ENCODE data around the gene ECI2.

The ECI2 gene, protein sequence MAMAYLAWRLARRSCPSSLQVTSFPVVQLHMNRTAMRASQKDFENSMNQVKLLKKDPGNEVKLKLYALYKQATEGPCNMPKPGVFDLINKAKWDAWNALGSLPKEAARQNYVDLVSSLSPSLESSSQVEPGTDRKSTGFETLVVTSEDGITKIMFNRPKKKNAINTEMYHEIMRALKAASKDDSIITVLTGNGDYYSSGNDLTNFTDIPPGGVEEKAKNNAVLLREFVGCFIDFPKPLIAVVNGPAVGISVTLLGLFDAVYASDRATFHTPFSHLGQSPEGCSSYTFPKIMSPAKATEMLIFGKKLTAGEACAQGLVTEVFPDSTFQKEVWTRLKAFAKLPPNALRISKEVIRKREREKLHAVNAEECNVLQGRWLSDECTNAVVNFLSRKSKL

DNA sequence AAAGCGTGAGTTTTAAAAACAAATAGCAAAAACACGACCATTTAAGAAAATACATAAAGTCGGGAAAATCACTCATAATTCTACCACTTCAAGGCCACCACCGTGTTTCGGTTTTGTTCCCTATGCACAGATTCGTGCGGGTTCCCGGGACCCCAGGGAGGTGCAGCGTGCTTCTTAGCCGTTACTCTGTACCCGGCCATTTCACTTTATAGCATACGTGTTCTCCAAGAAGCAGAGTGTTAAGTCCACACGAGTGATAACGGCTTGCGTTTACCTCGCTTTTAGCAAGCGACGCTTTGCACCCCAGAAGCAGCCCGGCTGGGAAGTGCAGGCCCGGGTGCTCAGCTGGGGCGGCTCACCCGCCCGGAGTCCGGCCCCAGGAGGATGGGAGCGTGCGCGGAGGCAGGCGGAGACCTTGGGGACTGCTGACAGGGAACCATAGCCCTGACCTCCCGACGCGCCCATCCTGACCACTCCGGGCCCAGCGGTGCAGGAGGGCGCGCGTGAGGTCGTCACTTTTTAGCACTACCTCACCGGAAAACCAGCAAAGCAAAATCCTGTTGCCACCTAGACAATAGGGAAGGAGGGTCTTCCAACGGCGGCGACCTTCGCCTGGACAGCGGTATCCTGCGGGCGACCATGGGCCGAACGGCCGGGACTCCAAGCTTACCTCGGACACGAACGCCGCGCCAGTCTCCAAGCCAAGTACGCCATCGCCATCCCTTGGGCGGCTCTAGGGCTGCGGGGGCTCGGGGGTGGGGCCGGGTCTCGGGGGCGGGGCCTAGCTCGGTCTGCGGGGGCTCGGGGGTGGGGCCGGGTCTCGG is at the start of gene ECI2:
ECI2 (minus strand) TSS at position 735 of the 824 bp plus-strand sequence; CDS start at position 720, 15 bp downstream.
- peak; percentile 43 for DNase-seq (ENCODE audit: low read depth)
- TF ChIP-seq, protein P1, sequence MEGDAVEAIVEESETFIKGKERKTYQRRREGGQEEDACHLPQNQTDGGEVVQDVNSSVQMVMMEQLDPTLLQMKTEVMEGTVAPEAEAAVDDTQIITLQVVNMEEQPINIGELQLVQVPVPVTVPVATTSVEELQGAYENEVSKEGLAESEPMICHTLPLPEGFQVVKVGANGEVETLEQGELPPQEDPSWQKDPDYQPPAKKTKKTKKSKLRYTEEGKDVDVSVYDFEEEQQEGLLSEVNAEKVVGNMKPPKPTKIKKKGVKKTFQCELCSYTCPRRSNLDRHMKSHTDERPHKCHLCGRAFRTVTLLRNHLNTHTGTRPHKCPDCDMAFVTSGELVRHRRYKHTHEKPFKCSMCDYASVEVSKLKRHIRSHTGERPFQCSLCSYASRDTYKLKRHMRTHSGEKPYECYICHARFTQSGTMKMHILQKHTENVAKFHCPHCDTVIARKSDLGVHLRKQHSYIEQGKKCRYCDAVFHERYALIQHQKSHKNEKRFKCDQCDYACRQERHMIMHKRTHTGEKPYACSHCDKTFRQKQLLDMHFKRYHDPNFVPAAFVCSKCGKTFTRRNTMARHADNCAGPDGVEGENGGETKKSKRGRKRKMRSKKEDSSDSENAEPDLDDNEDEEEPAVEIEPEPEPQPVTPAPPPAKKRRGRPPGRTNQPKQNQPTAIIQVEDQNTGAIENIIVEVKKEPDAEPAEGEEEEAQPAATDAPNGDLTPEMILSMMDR (conservative IDR thresholded peaks at IDR 0.05; ENCODE audit: low read depth, low read length): no peak
- peak within 1 kb of the TSS; percentile 95 for H3K4me3 ChIP-seq (ENCODE audit: low read depth, low read length)

DNA sequence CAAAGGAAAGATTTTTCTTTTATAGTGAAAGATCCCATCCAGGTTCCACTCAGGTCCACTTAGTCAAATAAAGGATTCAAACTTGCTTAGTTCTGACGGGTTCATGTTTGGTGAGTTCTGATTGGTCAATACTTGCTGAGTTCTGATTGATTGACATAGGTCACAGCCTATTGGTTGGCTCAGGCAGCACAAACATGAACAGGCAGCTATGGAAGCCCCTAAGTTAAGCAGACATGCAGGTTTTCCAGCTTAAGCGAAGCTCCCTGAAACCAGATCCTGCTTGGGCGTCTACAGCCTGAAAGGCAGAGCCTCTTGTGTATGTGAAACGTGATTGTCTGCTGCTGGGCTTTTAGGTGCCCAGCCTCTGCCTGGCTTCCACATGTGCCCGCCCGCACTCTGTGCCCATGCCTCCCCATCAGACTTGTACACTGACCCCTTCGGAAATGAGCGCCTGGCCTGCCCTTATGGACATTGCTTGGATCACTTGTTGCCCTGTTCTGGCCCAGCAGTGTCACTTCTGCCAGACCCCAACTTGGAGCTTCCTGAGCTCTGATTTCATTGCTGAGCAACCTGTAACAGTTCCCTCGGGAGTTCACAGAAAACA is 45.4 kb upstream of the ECI2 start:
- peak; percentile 61 for DNase-seq (ENCODE audit: low read depth)
- TF ChIP-seq, protein P1 (conservative IDR thresholded peaks at IDR 0.05; ENCODE audit: low read depth, low read length): no peak
- no peak overlapping the region for H3K4me3 ChIP-seq (ENCODE audit: low read depth, low read length)

DNA sequence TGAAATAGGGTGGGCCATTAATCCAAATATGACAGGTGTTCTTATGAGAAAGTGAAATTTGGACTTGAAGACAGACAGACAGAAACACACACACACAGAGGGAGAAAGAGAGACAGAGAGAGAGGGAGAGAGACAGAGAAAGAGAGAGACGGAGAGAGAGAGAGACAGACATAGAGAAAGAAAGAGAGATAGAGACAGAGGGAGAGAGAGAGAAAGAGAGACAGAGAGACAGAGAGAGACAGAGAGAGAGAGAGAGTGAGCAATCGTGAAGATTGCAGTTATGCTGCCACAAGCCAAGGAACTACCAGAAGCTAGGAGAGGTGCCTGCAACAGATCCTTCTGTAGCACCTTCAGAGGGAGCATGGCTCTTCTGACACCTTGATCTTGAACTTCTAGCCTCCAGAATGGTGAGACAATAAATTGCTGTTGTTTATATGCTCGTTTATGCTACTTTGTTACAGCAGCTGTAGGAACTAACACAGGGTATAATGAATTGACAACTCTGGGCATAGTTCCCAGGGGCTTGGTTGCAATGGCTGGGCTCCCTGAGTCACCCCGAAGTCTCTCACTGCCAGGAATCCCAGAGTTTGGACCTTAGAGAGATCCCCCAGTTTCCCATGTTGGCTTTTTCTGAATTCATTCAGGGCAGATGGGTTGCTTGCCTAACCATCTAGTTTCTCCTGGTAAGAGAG is 44.7 kb upstream of the ECI2 start:
- TF ChIP-seq, protein P1 (conservative IDR thresholded peaks at IDR 0.05; ENCODE audit: low read depth, low read length): no peak
- no peak for DNase-seq (ENCODE audit: low read depth)
- no peak overlapping the region for H3K4me3 ChIP-seq (ENCODE audit: low read depth, low read length)

DNA sequence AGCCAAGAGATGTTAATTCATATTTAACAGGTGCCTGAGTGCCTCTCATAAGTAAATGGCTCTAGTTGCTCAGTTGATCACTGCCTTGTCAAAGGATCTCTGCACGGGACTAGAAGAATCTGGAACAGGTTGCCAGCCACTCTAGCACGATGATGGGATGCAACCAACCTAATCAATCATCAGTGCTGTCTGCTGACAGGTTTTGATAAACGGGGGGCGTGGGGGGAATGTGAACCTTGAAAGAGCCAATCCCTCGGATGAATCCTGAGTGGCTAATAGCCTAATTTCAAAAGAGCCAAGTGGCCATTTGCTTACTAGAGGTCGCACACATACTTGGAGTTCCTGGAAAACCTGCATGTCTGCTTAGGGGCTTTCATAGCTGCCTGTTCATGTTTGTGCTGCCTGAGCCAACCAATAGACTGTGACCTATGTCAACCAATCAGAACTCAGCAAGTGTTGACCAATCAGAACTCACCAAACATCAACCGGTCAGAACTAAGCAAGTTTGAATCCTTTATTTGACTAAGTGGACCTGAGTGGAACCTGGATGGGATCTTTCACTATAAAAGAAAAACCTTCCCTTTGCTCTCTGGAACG is 43.5 kb upstream of the ECI2 start:
- H3K4me3 ChIP-seq (ENCODE audit: low read depth, low read length): no peak overlapping the region
- DNase-seq (ENCODE audit: low read depth): no peak
- TF ChIP-seq, protein P1 (conservative IDR thresholded peaks at IDR 0.05; ENCODE audit: low read depth, low read length): no peak

DNA sequence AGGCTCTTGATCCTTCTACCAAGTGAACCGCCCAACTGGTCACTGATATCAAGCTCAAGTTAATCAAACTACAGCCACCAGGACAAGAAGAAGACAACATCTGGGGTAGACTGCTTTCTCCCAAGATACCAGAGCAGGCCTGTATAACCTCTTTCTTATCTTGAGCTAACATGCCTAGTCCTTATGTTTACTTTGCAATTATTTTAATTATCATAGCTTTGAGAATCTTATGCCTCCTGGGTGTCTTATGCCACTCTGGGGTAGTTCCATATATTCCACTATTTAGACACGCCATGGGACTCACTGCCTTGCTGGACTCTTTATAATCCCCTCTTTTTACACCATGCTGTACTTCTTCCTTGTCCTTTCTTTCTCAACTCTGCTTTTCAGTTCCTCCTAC is 41.5 kb upstream of the ECI2 start:
- DNase-seq (ENCODE audit: low read depth): no peak
- no peak overlapping the region for H3K4me3 ChIP-seq (ENCODE audit: low read depth, low read length)
- TF ChIP-seq, protein P1 (conservative IDR thresholded peaks at IDR 0.05; ENCODE audit: low read depth, low read length): no peak

DNA sequence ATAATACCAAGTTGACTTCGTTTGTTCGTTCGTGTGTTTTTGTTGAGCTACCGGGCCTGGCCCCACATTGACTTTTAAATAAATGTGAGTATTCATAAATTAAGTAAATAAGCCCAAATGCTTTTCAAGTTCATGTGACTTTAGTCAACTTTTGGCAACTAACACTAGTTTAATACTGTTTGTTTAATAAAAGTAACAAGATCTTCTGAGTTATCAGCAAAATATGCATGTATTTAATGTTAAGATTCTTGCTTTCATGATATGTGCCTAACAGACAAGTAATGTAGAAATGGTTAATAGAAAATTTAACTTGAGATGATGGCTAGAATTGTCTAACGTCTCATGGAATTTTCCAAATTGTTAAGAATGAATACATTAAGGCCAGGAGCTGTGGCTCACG is 38.7 kb upstream of the ECI2 start:
- H3K4me3 ChIP-seq (ENCODE audit: low read depth, low read length): no peak overlapping the region
- DNase-seq (ENCODE audit: low read depth): no peak
- TF ChIP-seq, protein P1 (conservative IDR thresholded peaks at IDR 0.05; ENCODE audit: low read depth, low read length): no peak

Measured in choroid plexus epithelial cell (primary cell).